ENCODE measurements around the gene SNX27.
A peak's percentile ranks its signal among the peaks of the same experiment; 100 is the strongest.

SNX27 gene

GRCh38 chr1:151715726-151716404, 104.0 kb downstream of the SNX27 start:
- peaks cover 56% of the 10 kb centered on the region for H3K4me1 ChIP-seq (ENCODE audit: insufficient read depth, low read length)
- no peaks in the 10 kb centered on the region for H3K9me3 ChIP-seq (ENCODE audit: low read length)
- peak overlapping the region; percentile 51 for H3K4me3 ChIP-seq (ENCODE audit: low read length)
- H3K36me3 ChIP-seq (ENCODE audit: insufficient read depth, low read length): no peaks in the 10 kb centered on the region
- no peak overlapping the region for H2AFZ ChIP-seq (ENCODE audit: low read depth, low read length)
- H3K27me3 ChIP-seq (ENCODE audit: insufficient read depth, low read length): peaks cover 9% of the 10 kb centered on the region

- no peaks in the 10 kb centered on the region for H3K9me3 ChIP-seq (ENCODE audit: low read length)
- H3K4me1 ChIP-seq (ENCODE audit: insufficient read depth, low read length): peaks cover 54% of the 10 kb centered on the region
- H3K36me3 ChIP-seq (ENCODE audit: insufficient read depth, low read length): no peaks in the 10 kb centered on the region
- no peak overlapping the region for H2AFZ ChIP-seq (ENCODE audit: low read depth, low read length)
- peak overlapping the region; percentile 51 for H3K4me3 ChIP-seq (ENCODE audit: low read length)
- peaks cover 9% of the 10 kb centered on the region for H3K27me3 ChIP-seq (ENCODE audit: insufficient read depth, low read length)
These were observed 104.5 kb downstream of the SNX27 start for GRCh38 chr1:151716405-151716762.

- H3K9me3 ChIP-seq (ENCODE audit: low read length): no peaks in the 10 kb centered on the region
- peaks cover 12% of the 10 kb centered on the region for H3K27me3 ChIP-seq (ENCODE audit: insufficient read depth, low read length)
- peaks cover 54% of the 10 kb centered on the region for H3K4me1 ChIP-seq (ENCODE audit: insufficient read depth, low read length)
- H3K4me3 ChIP-seq (ENCODE audit: low read length): peak within 1 kb of the TSS; percentile 51
- peak within 1 kb of the TSS; percentile 21 for H2AFZ ChIP-seq (ENCODE audit: low read depth, low read length)
- H3K36me3 ChIP-seq (ENCODE audit: insufficient read depth, low read length): no peaks in the 10 kb centered on the region
These were observed 105.2 kb downstream of the SNX27 start, which contains the start of gene CELF3 for GRCh38 chr1:151716771-151717631. Gene CELF3, minus strand, starts transcription at chr1:151716803. Its CDS starts 783 bp downstream, at chr1:151716020.

- no peak overlapping the region for H2AFZ ChIP-seq (ENCODE audit: low read depth, low read length)
- peaks cover 51% of the 10 kb centered on the region for H3K4me1 ChIP-seq (ENCODE audit: insufficient read depth, low read length)
- no peak overlapping the region for H3K4me3 ChIP-seq (ENCODE audit: low read length)
- H3K36me3 ChIP-seq (ENCODE audit: insufficient read depth, low read length): no peaks in the 10 kb centered on the region
- no peaks in the 10 kb centered on the region for H3K9me3 ChIP-seq (ENCODE audit: low read length)
- peaks cover 18% of the 10 kb centered on the region for H3K27me3 ChIP-seq (ENCODE audit: insufficient read depth, low read length)
These were observed 106.2 kb downstream of the SNX27 start for GRCh38 chr1:151718011-151718431.

GRCh38 chr1:151718666-151719065, 106.8 kb downstream of the SNX27 start:
- H3K4me1 ChIP-seq (ENCODE audit: insufficient read depth, low read length): peaks cover 51% of the 10 kb centered on the region
- H3K9me3 ChIP-seq (ENCODE audit: low read length): no peaks in the 10 kb centered on the region
- no peak overlapping the region for H2AFZ ChIP-seq (ENCODE audit: low read depth, low read length)
- H3K4me3 ChIP-seq (ENCODE audit: low read length): no peak overlapping the region
- H3K27me3 ChIP-seq (ENCODE audit: insufficient read depth, low read length): peaks cover 18% of the 10 kb centered on the region
- no peaks in the 10 kb centered on the region for H3K36me3 ChIP-seq (ENCODE audit: insufficient read depth, low read length)

GRCh38 chr1:151720125-151720524, 108.3 kb downstream of the SNX27 start:
- Histone ChIP-seq H3K9me3 (ENCODE audit: low read length) (no peaks in the 10 kb centered on the region), H3K4me3 (ENCODE audit: low read length) (no peak overlapping the region), H3K4me1 (ENCODE audit: insufficient read depth, low read length) (peaks cover 42% of the 10 kb centered on the region), H3K27me3 (ENCODE audit: insufficient read depth, low read length) (peaks cover 25% of the 10 kb centered on the region), H2AFZ (ENCODE audit: low read depth, low read length) (no peak overlapping the region), H3K36me3 (ENCODE audit: insufficient read depth, low read length) (no peaks in the 10 kb centered on the region)

GRCh38 chr1:151720554-151720953, 108.7 kb downstream of the SNX27 start:
- Histone ChIP-seq H3K27me3 (ENCODE audit: insufficient read depth, low read length) (peaks cover 25% of the 10 kb centered on the region), H2AFZ (ENCODE audit: low read depth, low read length) (no peak overlapping the region), H3K4me1 (ENCODE audit: insufficient read depth, low read length) (peaks cover 38% of the 10 kb centered on the region), H3K4me3 (ENCODE audit: low read length) (no peak overlapping the region), H3K36me3 (ENCODE audit: insufficient read depth, low read length) (no peaks in the 10 kb centered on the region), H3K9me3 (ENCODE audit: low read length) (no peaks in the 10 kb centered on the region)

GRCh38 chr1:151720974-151721787, 109.3 kb downstream of the SNX27 start, which contains the start of gene RIIAD1:
Gene RIIAD1, plus strand, starts transcription at chr1:151721522. Its CDS starts 15 bp downstream, at chr1:151721537.
- Histone ChIP-seq H3K27me3 (ENCODE audit: insufficient read depth, low read length) (peaks cover 25% of the 10 kb centered on the region), H2AFZ (ENCODE audit: low read depth, low read length) (no peak within 1 kb of the TSS), H3K36me3 (ENCODE audit: insufficient read depth, low read length) (no peaks in the 10 kb centered on the region), H3K4me1 (ENCODE audit: insufficient read depth, low read length) (peaks cover 32% of the 10 kb centered on the region), H3K4me3 (ENCODE audit: low read length) (peak within 1 kb of the TSS; percentile 53), H3K9me3 (ENCODE audit: low read length) (no peaks in the 10 kb centered on the region)

- peaks cover 25% of the 10 kb centered on the region for H3K27me3 ChIP-seq (ENCODE audit: insufficient read depth, low read length)
These were observed 110.1 kb downstream of the SNX27 start for GRCh38 chr1:151721788-151722510.

GRCh38 chr1:151723726-151724370, 112.0 kb downstream of the SNX27 start:
- peaks cover 17% of the 10 kb centered on the region for H3K27me3 ChIP-seq (ENCODE audit: insufficient read depth, low read length)
- no peak overlapping the region for H2AFZ ChIP-seq (ENCODE audit: low read depth, low read length)

More at GRCh38 chr1:151721788-151722510, 110.1 kb downstream of the SNX27 start:
- Histone ChIP-seq H3K4me3 (ENCODE audit: low read length) (peak overlapping the region; percentile 53), H3K9me3 (ENCODE audit: low read length) (no peaks in the 10 kb centered on the region), H2AFZ (ENCODE audit: low read depth, low read length) (no peak overlapping the region), H3K4me1 (ENCODE audit: insufficient read depth, low read length) (peaks cover 29% of the 10 kb centered on the region), H3K36me3 (ENCODE audit: insufficient read depth, low read length) (no peaks in the 10 kb centered on the region)

GRCh38 chr1:151728151-151729054, 116.6 kb downstream of the SNX27 start:
- Histone ChIP-seq H3K36me3 (ENCODE audit: insufficient read depth, low read length) (no peaks in the 10 kb centered on the region), H3K4me3 (ENCODE audit: low read length) (no peak overlapping the region), H3K4me1 (ENCODE audit: insufficient read depth, low read length) (peaks cover 10% of the 10 kb centered on the region), H3K9me3 (ENCODE audit: low read length) (no peaks in the 10 kb centered on the region), H3K27me3 (ENCODE audit: insufficient read depth, low read length) (peaks cover 7% of the 10 kb centered on the region), H2AFZ (ENCODE audit: low read depth, low read length) (no peak overlapping the region)

More at GRCh38 chr1:151723726-151724370, 112.0 kb downstream of the SNX27 start:
- Histone ChIP-seq H3K36me3 (ENCODE audit: insufficient read depth, low read length) (no peaks in the 10 kb centered on the region), H3K4me3 (ENCODE audit: low read length) (no peak overlapping the region), H3K9me3 (ENCODE audit: low read length) (no peaks in the 10 kb centered on the region), H3K4me1 (ENCODE audit: insufficient read depth, low read length) (peaks cover 22% of the 10 kb centered on the region)

All from neuron (in vitro differentiated cells).